Activated T-cell treated with anti-CD3 and anti-CD28 coated beads for 4 hours (primary cell): ENCODE results near the gene ERMAP.

ENCODE experiments used
- DNase-seq: peaks from one replicate; pipeline ENCODE4 v3.0.0-alpha.2; 2020

ERMAP gene

GRCh38 chr1:42880384-42880783, 63.5 kb downstream of the ERMAP start:
- DNase-seq, result no peak

DNA sequence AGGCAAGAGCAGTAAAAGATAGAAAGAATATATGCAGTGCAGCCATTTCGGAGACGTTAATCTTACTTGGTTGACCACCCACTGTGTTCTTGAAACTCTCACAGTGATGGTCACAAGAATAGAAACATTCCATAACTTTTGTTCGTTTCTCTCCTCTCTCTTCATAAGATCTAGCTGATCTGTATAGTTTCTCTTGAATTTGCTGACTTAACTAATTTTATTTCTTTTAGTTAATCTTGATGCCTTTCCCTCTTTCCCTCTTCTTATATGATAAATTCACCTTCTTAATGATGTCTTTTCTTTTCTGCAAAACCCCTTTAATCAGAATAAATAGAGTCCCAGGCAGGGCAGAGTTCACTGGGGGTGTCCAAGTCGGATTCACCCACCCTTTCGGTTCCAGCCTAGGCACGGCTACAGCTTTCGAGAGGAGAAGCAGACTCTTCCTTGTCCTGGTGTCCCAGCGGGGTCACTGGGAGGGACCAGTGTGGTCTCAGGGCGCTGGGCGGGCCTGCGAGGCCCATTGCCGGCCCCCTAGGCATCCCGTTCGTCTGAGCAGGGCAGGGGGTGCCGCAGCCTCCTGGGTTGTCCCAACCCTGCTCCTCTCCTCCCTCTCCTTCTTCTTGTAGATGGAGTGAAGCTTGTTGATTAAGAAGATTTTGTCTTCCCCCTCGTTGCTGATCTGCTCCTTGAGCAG, 69.3 kb downstream of the ERMAP start:
- DNase-seq, result no peak

- DNase-seq, result no peak
Measured at GRCh38 chr1:42886800-42887199, 69.9 kb downstream of the ERMAP start.

GRCh38 chr1:42887366-42887765, 70.4 kb downstream of the ERMAP start:
- DNase-seq, result no peak

- no peak for DNase-seq
Measured at GRCh38 chr1:42888013-42888633, 71.2 kb downstream of the ERMAP start.

GRCh38 chr1:42889264-42889663, 72.3 kb downstream of the ERMAP start:
- DNase-seq, result no peak

DNA sequence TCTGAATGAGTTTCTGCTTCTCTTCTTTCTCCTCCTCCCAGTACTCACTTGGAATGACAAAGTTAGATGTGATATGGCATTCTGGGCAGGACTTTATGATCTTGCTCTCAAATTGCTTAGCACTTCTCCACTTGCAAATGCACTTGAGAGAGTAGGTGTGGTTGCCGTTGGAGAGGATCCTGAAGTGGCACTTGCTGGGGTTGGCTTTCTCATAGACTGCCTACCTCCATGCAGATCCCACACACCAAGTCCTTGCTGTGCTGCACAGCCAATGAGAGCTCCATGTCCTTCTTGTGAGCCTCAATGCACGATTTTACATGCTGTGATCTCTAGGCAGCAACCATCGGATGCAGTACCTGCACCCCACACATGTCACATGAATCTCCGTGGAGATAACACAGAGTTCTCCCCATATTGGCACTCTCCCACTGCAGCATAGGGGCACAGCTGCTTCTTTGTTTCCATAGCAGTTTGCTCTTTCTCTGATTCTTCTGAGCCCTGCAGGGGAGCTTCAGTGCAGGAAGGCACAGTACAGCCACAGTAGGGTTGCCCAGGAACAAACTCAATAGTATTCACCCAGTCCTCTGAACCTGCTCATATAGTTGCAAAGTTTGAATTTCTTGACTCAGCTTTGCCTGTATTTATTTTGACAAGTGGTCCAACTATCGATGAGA, 74.7 kb downstream of the ERMAP start:
- DNase-seq, result no peak
